Fibroblast of skin of right biceps (primary cell): ENCODE measurements around the gene CTNND2.
"Not testable (repeated sequence)": the region's sequence is repeated elsewhere in the genome, so short reads cannot be mapped to it uniquely, and the experiment has no call there.

Experiments
- DNase-seq: peaks from one replicate; pipeline ENCODE4 v3.0.0-alpha.2; 2013

Gene CTNND2

DNA sequence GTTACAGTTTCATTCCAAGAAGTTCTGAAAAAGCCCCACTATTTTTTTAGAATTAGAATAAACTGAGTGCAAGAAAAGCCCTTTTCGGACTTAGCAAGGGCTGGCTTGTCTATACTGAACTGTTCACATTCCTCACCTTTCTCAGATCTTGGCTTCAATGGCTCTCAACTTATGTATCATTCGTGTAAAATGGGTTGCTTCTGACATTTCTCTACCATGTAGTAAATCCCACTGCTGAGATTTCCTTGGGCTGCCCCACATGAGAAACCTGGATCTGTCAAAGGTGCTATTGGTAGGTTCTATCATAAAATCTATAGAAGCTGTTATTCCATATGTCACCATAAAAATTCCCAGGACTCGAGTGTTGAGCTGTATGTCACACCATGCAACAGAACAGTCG is 454.3 kb downstream of the CTNND2 start:
- no peak for DNase-seq

DNA sequence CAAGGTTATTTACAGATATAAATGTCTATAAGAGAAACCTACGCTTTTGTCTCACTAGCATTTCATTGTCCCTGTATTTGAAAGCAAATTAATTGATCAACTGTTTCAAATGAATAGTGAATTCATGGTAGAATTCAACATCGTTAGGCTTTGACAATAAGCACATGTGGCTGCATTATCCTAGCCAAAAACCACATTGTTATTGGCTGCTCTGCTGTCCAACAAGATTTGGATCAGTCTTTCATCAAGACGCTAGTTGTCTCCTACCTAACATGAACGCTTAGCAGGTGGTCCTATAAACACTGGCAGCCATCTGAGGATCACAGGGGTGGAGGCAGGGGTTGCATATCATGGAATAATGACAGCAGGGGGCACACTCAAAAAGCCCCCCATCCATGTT is 455.0 kb downstream of the CTNND2 start:
- no peak for DNase-seq

DNA sequence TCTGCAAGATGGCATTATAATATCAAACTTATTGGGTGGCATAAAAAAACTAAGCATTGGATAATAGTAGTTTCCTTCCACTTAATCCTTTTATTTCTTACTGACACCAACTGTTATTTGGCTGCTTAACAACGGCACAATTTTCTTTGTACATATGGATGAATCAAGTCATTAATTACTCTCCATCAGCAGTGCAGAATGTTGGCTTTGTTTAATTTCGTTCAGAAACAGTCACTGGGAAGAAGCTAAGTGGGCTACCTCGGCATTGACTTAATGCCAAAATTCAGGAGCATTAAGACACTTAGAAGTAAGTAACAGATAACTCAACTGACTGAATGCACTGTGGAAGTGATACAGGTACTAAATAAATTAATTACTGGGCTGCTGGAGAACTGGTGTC is 460.4 kb downstream of the CTNND2 start:
- DNase-seq = no peak

DNA sequence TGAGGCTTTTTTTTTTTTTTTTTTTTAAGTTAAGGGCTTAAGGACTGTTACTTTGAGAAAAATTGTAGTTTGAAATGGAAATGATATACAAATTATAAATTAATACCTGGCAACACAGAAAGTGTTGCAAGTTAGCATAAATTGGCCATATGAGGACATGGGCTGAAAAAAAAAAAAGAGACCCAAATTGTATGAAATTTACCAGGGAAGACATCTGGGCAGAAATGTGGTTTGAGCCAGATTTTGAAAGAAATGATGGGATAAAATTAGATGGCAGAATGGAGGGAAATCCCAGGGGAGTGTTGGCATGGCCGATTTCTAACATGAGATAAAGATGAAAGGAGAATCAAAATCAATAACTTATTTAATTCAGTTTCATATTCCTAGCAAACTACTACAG is 472.1 kb downstream of the CTNND2 start:
- DNase-seq = no peak

DNA sequence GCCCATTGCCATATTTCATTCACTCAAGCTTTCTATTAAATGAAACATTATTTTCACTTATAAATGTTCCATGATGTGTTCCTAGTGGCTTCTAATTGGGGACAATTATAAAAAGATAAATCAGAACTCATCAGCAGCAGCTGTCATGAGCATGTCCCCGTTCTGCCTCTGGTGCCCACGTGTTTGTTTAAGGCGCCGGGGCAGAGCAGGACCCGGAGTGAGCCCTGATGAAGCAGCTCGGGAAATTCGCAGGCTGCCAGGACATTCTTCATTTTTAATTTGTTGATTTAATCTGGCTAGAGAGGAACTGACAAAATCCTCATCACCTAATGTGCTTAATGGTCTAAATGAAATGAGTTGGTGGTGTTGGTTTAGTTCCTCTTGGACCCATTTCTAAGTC is 475.0 kb downstream of the CTNND2 start:
- DNase-seq = no peak

DNA sequence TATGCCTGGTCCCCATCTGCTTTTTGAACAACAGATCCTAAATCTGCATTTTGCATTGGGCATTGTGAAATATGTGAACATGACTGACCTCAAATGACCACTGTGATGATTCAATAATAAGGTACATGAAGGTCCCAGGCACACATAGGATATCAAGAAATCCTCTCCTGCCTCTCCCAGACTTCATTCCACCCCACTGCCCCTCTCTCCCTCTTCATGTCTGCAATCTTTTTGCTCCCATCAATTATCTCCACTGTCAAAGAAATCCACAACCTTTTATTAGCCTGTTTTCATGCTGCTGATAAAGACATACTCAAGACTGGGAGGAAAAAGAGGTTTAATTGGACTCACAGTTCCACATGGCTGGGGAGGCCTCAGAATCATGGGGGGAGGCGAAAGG is 476.7 kb downstream of the CTNND2 start:
- DNase-seq = no peak

DNA sequence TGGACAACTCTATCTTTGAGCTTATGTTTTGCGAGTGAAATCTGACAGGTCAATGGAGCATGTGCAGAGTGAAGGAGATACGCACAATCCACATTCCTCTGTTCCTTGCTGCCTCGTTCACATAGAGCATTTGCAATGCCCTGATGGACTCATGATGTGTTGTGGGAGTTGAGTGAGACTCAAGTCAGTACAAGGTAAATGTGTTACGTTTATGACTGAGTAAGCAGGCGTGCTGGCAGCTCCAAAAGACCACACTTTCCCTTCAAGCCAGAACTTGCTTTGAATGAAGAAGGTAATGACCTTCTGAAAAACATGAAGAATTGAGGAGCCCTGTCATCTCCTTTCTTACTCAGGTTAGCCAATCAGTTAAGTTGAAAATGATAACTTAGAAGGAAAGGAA is 477.8 kb downstream of the CTNND2 start:
- DNase-seq = no peak

DNA sequence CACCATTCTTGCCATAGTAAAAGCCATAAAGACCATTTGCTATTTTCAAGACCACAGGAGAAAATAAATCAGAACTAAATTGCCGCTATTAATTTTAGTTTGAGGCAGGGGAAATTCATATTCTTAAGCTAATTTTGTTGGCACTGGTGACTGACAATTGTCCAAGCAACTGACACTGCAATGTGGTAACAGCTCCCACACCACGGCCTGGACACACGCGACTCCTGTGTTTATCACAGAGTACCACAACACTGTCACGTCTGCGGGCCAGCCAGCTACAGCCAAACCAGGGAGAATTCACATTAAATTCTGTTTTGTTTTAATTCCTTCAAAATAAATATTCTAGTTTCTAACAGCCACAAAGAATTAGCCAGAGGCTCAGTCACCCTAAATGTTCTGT is 481.9 kb downstream of the CTNND2 start:
- DNase-seq = no peak

DNA sequence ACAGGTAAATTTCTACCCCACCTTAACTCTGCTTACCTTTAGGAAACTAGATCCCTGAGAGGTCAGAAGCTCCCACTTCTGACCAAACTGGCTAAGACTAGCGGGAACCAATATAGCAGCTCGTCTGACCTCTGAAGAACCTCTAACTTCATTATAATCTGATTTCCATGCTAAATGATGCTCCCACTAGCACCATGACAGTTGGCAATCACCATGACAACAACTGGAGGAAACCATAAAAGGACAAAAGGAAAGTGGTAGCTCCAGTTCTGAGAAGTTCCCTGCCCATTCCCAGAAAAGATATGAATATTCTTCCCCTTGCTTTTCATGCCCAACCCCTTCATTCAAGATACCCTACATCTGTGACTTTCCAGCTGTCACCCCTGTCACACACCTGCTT is 483.3 kb downstream of the CTNND2 start:
- DNase-seq = no peak

DNA sequence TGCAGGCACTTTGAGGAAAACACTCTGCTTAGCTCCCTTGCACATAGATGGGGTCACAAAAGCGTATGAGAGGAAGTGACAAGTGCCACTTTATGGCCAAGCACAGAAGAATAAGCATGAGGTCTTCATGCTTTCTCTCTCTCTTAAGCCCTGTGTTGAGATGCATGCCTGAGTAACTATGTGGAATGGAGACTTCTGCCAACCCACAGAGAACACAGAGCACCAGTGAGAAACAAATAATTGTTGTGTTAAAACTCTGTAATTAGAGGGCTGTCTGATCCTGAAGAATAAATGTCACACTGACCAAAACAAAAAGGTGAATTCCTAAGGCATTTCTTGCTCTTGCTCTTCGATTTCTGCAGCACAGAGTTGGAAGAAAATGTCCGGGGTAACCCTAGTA is 488.5 kb downstream of the CTNND2 start:
- DNase-seq = no peak

DNA sequence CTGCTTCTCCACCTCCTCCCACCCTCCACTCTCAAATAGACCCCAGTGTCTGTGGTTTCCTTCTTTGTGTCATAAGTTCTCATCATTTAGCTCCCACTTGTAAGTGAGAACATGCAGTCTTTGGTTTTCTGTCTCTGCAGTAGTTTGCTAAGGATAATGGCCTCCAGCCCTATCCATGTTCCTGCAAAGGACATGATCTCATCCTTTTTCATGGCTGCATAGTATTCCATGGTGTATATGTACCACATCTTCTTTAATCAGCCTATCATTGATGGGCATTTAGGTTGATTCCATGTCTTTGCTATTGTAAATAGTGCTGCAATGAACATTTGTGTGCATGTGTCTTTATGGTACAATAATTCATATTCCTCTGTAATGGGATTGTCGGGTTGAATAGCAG is 489.5 kb downstream of the CTNND2 start:
- not testable (repeated sequence) for DNase-seq

DNA sequence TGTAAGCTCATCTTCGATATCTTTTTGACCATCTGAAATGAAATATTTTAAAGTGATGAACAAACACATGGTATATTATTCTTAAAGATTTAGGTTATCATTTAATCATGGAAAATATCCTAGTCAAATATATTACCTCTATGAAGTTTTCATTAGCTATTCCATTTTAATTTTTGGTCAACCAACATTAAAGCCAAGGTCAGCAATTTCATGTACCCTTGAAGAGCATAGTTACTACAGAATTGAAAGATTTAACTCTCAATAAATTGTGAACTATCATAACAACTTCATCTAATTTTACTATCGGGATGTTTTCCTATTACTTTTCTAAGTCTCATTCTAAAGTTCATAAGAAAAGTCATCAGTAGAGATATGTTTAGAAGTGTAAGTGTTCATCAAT is 492.6 kb downstream of the CTNND2 start:
- DNase-seq = no peak

DNA sequence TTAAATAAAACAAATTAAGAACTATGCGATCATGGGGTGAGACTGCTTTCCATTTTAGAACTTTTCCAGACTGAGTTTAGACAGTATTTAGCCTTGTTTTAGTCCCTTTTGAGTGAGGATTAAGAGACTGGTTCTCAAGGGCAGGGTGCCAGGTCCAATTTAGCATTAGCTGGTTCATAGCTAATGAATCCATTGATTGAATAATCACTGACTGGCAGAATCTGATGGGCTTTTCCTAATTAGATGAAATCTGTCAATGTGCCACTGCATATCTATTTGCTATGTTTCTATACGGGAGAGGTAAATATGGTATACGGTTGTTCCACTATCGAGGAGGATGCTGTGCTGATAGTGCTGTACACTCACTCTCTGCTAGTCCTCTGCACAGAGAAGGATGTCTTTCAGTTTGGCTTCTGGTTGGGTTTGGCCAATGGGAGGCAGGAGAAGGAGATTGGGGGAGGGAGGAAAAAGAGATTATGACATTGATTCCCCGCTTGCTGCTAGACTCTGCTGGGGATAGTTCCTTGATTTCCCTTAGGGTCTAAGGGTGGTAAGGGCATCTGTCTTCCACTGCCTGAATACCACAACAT is 496.6 kb downstream of the CTNND2 start:
- no peak for DNase-seq

DNA sequence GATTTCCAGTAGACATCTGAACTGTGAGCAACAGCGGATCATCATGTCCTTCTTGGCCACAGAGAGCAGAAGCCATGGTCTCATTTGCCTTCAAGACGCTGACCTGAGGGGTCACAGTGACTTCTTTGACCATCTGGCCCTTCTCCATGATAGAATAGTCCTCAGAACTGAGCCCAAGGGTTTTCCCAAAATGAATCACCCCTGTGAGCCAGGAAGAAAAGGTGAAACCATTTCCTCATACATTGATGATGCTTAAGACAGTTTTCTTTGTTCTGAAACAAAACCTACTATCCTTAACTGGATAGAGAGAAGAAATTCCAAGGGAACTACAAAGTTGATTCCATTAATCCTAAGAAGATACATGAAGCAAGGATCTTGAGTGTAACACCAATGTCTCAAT is 503.9 kb downstream of the CTNND2 start:
- DNase-seq = no peak

DNA sequence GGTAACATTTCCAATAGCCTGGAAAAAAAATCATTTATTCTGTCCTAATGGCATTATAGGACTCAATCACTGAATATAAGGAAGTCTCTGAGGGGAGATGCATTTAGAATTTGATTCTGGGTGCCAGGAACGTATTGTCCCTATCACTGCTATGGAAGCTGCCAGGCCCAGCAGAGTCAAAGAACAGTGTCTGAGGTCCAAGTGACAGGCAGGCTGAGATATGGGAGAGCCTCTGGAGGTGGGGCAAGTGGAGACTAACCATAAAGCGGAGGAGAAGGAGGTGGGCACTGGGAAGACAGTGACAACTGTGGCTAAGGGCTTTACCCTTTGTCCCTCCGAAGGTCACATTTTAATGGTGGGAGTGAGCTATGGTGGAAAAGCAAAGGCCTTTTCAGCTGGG is 505.5 kb downstream of the CTNND2 start:
- DNase-seq = no peak

DNA sequence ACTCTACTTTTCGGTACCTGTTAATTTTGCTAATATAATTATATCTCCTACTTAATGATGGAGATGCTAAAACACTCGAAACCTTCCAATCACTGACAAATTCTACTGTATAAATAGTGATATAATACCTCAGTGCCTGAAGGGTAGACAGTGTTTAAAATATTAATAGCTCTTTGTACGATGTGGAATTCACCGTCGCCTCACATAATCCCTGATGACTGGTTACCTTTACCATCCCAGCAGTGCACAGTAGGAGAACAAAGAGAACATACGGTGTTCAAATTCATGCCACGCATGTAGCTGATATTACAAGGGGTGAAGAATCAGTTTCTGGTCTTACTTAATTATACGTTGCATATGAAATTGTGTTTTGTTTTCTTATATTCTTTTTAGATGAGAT is 506.7 kb downstream of the CTNND2 start:
- DNase-seq = no peak

DNA sequence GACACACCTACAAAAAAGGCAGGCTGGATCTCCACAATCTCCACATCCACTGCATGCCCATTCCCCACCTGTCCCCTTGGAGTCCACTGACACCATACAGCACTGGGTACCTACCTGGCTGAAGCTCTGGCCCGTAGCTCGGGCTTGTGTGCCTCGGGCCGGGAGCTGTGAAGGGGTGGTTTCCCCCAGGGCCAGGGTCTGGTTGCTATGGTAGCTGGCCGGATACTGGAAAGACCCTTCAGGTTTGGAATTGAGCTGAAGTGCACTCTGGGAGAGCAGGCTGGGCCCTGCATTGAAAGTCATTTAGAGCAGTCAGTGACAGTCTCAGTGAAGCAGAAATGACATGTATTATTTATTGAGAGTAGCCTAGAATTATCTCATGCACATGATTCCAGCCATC is 507.3 kb downstream of the CTNND2 start:
- no peak for DNase-seq

DNA sequence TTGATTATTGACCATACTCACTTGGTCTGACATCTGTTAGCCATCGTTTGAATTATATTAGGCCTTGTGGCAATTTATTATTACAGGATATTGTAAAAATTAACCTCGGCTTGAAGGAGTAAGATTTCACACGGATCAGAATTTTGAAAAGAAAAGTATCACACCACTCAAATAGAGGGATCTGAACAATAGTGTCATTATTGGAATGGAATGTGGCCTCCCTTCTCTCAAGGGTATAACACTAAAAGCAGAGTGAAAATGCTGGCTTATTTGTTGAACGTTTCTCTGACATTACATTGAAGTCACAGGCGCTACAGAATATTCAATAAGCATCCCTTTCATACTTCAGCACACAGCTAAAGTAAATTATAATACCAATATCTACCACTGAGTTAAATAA is 509.3 kb downstream of the CTNND2 start:
- no peak for DNase-seq

DNA sequence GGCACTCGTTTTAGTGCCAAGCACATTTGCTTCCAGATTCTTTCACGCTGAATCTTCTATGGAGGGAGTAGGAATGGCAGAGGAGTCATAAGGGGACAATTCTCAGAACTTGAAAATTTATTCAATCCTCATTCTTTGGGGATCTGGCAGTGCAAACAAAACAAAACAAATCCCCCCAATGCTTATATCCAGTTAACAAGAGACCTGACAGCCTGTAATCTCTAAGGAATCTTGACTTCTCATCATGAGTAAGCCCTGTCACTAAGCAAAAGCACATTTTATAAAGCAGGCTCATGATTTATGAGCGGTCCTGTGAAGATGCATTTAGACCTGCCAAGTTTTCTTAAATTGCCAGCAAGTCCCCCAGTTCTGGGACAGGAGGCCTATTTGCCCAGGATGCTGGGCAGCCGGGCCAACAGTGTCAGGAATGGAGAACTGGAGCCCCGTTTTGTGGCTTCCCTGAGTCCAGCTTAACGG is 513.9 kb downstream of the CTNND2 start:
- DNase-seq = peak; percentile 87

DNA sequence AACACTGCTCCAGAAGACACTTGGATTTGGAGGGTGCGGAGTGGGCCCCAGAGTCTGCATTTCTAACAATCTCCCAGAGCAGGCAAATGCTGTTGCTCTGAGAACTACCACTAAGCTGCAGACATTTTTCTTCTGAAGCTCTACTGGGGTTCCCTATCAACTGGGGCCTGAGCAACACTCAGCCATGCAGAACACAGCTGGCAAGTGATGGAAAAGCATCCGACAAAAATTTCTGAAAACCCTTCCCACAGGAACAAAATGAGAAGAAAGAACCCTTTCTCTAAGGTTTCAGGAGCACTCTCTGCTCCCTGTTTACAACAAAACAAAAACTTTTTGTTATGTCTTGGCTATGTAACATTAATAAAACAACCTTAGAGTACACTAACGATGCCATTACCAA is 516.9 kb downstream of the CTNND2 start:
- no peak for DNase-seq

DNA sequence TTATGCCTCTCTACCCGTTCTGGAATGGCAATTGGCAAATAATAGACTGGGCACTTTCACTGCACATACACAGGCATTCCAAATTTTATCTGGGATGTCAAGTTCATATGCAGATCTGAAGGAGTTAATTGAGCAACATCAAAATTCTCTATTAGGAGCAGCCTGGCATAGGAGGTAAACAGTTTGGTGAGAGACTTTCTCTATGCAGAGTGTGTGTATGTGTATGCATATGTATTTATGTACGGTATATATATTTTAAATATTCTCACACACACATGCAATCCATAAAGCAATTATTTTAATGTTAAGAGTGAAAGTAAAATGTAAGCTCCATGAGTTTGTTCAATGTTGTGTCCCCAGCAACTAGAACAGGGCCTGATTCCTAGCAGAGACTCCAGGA is 517.8 kb downstream of the CTNND2 start:
- no peak for DNase-seq

DNA sequence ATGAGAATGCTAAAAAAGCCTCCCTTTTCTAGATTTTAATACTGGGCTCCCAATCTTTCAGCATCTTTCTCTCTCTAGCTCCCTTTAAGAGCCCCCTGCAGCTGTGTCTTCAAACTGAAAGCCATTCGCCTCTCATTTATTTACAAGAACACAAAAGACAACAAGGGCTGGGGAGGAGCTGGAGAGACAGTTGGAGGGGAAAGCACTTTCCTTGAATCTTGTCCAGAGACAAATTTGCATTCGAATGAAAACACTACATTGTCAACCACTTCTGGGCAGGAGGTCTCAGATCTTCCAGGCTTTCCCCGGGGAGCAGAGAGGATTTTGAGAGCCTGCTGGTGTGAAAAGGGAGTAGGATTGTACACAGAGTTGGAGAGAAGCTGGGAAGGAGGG is 518.3 kb downstream of the CTNND2 start:
- DNase-seq = no peak

DNA sequence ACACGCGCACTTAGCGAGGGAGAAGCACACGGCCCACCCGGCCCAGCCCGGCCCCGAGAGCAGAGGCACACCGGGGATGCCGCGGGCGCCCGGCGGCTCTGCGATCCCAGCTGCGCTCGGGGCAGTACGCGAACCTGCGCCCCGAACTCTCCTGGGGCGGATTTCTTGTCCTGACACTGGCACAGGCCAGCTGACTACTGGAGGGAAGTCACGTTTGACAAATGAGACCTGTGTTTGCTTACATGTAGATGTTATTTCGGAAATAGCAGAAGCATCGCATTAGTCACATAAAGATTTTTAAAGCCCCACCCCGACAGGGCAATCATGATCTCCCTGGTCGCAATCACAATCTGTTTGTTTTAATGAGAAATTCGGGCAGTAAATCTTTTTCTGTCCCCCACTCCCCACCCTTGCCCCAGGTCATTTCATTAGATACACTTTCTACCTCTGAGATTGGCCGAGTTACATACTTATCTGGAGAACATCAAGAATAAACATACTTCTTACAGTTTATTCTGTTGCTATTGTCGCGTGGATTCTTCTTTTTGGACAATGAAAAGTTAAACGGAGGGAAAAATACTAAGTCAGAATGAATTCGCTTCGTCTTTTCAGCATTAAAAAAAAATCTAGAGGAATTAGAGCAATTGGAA is 518.9 kb downstream of the CTNND2 start:
- DNase-seq = no peak

DNA sequence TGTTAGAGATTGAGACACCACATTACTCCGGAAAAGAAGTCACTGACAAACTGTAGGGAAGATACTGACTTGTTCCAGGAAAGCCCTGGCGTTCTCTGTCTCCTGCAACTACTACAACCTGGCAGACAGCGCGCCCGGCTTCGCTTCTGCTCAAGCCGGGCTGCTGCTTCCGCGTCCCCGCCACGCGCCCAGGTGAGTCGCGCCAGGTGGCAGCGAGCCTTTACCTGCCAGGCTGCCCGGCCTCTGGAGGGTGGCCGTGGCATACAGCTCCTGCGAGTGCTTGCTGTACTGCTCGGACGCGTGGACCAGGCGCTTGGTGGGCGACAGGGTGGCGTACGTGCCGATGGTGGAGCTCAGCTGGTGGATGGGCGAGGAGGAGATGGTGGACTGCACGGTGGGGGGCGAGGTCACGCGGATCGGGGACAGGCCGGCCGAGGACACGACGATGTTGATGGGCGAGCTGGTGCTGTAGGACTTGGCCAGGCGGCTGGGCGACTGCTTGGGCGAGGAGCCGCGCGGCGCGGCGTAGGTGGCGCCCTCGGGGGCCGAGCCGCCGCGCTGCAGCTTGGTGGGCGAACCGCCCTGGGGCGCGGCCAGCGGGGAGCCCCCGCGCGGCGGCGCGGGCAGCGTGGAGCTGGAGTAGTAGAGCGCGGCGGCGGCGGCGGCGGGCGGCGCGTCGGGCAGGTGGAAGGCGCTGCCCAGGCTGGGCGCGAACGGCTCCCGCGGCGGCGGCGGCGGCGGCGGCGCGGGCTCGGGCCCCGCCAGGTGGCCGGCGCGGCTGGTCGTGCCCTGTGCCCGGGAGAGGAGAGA is 519.6 kb downstream of the CTNND2 start:
- no peak for DNase-seq
